ENCODE results near the gene KY. TPM values are rescaled to one million over a fixed set of nuclear protein-coding genes. Genes with fewer than 3 reads are reported as not detected.

KY gene
- total RNA-seq, 1 donor from 2014 or later: not detected

DNA sequence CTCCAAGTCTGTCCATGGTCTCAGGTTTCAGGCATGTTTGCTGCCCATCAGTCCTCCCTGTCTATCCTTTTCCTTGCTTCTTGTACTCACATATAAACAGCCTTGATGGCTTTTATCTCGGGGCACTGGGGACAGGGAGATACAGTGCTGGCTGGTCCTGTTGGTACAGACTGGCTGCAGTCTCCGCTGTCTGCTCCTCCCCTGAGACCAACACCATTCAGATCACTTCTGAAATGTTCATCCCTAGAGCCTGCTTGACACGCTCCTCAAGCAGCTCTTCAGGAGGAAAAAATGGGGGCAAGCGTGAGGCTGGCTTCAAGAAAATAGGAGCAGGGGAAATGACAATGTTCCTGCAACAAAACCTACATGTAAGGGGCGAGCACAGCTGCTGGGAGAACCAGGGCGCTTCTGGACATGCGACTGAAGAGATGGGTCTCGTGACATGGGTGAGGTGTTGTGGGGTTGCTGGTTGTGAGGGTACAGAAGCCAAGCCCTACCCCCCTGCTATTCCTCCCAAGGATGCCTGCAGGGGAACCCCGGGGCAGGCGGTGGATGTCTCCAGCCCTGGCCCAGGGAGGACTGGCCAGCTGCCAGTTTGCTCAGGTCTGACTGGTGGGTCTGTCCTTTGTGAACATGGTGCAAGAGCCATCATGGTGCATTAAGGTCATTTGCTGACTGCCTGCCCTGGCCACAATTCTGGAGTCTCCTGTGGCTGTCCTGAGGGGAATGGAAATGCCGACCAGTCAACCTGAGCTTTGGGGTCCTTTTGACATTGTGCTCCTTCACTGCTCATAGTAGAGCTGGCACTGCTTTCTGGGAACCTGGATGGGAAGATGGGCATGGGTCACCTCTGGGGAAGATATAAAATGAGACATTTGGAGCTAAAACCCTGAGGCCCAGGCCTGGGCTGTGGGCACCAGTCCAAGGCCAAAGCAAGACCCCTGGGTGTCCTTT, 40.1 kb downstream of the KY start:
- TF ChIP-seq, protein P1, sequence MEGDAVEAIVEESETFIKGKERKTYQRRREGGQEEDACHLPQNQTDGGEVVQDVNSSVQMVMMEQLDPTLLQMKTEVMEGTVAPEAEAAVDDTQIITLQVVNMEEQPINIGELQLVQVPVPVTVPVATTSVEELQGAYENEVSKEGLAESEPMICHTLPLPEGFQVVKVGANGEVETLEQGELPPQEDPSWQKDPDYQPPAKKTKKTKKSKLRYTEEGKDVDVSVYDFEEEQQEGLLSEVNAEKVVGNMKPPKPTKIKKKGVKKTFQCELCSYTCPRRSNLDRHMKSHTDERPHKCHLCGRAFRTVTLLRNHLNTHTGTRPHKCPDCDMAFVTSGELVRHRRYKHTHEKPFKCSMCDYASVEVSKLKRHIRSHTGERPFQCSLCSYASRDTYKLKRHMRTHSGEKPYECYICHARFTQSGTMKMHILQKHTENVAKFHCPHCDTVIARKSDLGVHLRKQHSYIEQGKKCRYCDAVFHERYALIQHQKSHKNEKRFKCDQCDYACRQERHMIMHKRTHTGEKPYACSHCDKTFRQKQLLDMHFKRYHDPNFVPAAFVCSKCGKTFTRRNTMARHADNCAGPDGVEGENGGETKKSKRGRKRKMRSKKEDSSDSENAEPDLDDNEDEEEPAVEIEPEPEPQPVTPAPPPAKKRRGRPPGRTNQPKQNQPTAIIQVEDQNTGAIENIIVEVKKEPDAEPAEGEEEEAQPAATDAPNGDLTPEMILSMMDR (IDR thresholded peaks at IDR 0.05; ENCODE audit: unreplicated experiment): no peak
- no peaks in the 10 kb centered on the region for H3K36me3 Mint-ChIP-seq
- no peak overlapping the region for H3K4me3 Mint-ChIP-seq
- H3K27ac Mint-ChIP-seq: no peak overlapping the region
- H3K9me3 Mint-ChIP-seq: no peaks in the 10 kb centered on the region
- peaks cover 12% of the 10 kb centered on the region for H3K4me1 Mint-ChIP-seq
- no peak for DNase-seq (ENCODE audit: low spot score in 2 of 2, unreplicated experiment in 2 of 2)
- H3K27me3 Mint-ChIP-seq (ENCODE audit: low read depth): peaks cover 36% of the 10 kb centered on the region

DNA sequence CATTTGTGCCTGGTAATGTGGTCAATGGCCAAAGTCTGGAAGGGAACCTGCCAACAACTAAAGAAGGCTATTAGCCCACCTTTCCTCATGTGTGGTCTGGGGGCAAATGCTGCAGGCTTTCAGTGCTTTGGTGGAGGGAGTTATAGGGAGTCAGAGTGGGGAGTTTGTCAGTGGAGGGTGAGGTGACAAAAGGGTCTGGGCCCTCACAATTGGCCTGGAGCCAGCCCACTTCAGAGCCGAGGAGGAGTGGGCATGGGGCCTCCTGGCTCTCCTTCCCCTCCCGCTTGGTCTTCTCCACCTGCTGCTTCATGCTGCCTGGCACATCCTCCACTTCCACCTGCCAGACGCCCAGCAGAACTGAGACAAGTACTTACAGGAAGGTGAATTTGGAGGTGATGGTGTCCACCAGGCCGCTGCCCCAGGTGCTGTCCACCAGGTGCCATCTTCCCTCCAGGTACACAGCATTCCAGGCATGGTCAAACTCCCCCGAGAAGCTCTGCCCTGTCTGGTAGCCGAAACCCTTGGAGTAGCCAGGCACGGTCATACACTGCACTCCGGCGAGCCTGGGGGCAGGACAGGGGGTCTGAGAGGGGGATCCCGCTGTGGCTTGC, 40.9 kb downstream of the KY start:
- no peak overlapping the region for H3K27ac Mint-ChIP-seq
- H3K4me3 Mint-ChIP-seq: no peak overlapping the region
- H3K4me1 Mint-ChIP-seq: peaks cover 12% of the 10 kb centered on the region
- TF ChIP-seq, protein P1 (IDR thresholded peaks at IDR 0.05; ENCODE audit: unreplicated experiment): no peak
- no peaks in the 10 kb centered on the region for H3K36me3 Mint-ChIP-seq
- H3K27me3 Mint-ChIP-seq (ENCODE audit: low read depth): peaks cover 42% of the 10 kb centered on the region
- DNase-seq (ENCODE audit: low spot score in 2 of 2, unreplicated experiment in 2 of 2): no peak
- H3K9me3 Mint-ChIP-seq: no peaks in the 10 kb centered on the region

DNA sequence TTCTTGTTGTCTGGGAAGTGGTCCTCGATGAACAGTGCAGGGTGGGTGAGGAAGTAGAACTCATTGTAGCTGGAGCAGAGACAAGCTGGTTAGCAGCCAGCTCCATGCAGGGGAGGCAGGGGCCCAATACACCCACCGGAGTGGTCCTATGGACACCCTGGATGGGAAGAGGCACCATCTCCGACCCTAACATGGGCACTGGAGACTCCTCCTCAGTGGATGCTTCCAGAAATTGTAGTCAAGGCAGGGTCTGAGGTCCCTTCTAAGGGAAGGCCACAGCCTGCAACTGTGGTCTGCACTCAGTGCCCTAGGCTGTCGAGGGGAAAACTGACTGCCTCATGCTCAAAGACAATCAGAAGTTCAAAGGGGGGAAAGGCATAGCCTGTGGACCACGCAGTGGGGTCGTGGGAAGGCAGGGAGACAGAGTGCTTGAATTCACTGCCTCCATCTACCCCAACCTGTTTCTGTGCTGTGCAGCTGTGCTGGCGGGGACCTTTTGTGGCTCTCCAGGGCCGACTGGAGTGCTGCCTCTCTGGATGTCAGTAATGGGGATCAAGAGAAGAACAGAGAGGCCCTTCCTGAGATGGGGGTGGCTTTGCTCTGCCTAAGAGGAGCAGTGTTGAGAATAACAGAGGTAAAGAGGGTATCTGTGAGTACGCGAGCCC, 41.9 kb downstream of the KY start:
- H3K4me1 Mint-ChIP-seq: peaks cover 12% of the 10 kb centered on the region
- H3K27ac Mint-ChIP-seq: no peak overlapping the region
- H3K27me3 Mint-ChIP-seq (ENCODE audit: low read depth): peaks cover 44% of the 10 kb centered on the region
- H3K9me3 Mint-ChIP-seq: no peaks in the 10 kb centered on the region
- TF ChIP-seq, protein P1 (IDR thresholded peaks at IDR 0.05; ENCODE audit: unreplicated experiment): no peak
- no peak for DNase-seq (ENCODE audit: low spot score in 2 of 2, unreplicated experiment in 2 of 2)
- H3K36me3 Mint-ChIP-seq: no peaks in the 10 kb centered on the region
- no peak overlapping the region for H3K4me3 Mint-ChIP-seq

DNA sequence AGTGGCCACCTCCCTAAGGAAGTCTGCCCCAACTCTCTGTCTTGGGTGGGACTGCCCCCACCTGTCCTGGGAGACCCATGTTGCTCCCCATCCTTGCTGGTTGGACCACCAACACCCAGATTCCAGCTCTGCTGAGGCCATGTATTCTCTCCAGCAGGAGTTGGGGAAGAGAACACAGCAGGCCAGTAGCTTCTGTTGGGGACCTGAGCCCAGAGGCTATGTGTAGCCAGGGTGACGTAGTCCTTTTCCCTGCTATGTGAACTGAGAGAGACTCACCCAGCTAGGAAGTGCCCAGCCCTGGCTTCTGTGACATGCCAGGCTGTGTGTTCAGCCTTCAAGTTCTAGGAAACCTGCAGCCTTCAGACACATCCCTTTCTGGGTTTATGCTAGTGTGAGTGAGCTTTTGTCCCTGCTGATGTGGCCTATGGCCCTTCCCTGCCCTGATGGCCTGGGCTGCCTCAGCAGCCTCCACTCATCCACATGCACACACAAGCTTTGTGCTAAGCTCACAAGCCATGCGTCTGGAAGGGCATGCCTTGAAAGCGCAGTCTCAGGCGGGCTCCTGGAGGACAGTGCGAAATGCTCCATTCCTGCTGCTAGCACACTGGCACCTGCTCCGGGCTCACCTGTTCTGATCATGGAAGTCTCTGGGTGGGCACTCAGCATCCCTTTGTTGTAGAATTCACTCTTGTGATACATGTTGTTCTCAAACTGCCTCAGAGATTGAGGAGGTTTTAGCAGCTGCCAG, 42.6 kb downstream of the KY start:
- DNase-seq (ENCODE audit: low spot score in 2 of 2, unreplicated experiment in 2 of 2): no peak
- Mint-ChIP-seq H3K4me1 (peaks cover 12% of the 10 kb centered on the region), H3K27ac (no peak overlapping the region), H3K27me3 (ENCODE audit: low read depth) (peaks cover 38% of the 10 kb centered on the region), H3K9me3 (no peaks in the 10 kb centered on the region), H3K4me3 (no peak overlapping the region), H3K36me3 (no peaks in the 10 kb centered on the region)
- TF ChIP-seq, protein P1 (IDR thresholded peaks at IDR 0.05; ENCODE audit: unreplicated experiment): no peak

Data from mesothelial cell of epicardium (in vitro differentiated cells).